NCI-H2029 treated with DMSO at 0.1 percent for 48 hours (cell line): ENCODE results near the gene CFAP74.
"Not testable (repeated sequence)": the region's sequence is repeated elsewhere in the genome, so short reads cannot be mapped to it uniquely, and the experiment has no call there.

Experiments used
- DNase-seq: peaks from one replicate; lab custom pipeline; 2025; lab: John Stamatoyannopoulos, UW

The CFAP74 gene

GRCh38 chr1:1988061-1988945 lies 15.3 kb downstream of the CFAP74 start:
- no peak for DNase-seq

GRCh38 chr1:1987142-1987510 lies 16.5 kb downstream of the CFAP74 start:
- DNase-seq, result no peak

- no peak for DNase-seq
These were observed 17.0 kb downstream of the CFAP74 start for GRCh38 chr1:1986451-1987141.

- DNase-seq, result no peak
These were observed 18.1 kb downstream of the CFAP74 start for GRCh38 chr1:1985375-1986050.

- DNase-seq, result no peak
These were observed 19.0 kb downstream of the CFAP74 start for GRCh38 chr1:1984560-1985070.

- DNase-seq, result no peak
These were observed 21.0 kb downstream of the CFAP74 start for GRCh38 chr1:1982379-1983232.

- DNase-seq, result not testable (repeated sequence)
These were observed 21.8 kb downstream of the CFAP74 start for GRCh38 chr1:1981631-1982327.

- no peak for DNase-seq
These were observed 22.5 kb downstream of the CFAP74 start for GRCh38 chr1:1981142-1981500.

- DNase-seq, result no peak
These were observed 23.0 kb downstream of the CFAP74 start for GRCh38 chr1:1980467-1981141.

- DNase-seq, result no peak
These were observed 24.0 kb downstream of the CFAP74 start for GRCh38 chr1:1979482-1980165.

GRCh38 chr1:1978690-1979481 lies 24.7 kb downstream of the CFAP74 start:
- DNase-seq, result not testable (repeated sequence)

GRCh38 chr1:1978108-1978507 lies 25.5 kb downstream of the CFAP74 start:
- no peak for DNase-seq

- DNase-seq, result no peak
These were observed 27.6 kb downstream of the CFAP74 start for GRCh38 chr1:1976031-1976430.

GRCh38 chr1:1975535-1975934 lies 28.1 kb downstream of the CFAP74 start:
- no peak for DNase-seq

- DNase-seq, result no peak
These were observed 28.8 kb downstream of the CFAP74 start for GRCh38 chr1:1974834-1975233.

- no peak for DNase-seq
These were observed 29.6 kb downstream of the CFAP74 start for GRCh38 chr1:1973716-1974642.

GRCh38 chr1:1972976-1973715 lies 30.4 kb downstream of the CFAP74 start:
- DNase-seq, result no peak
